Astrocyte (in vitro differentiated cells and primary cell): ENCODE data around the gene CSPG5.

Source experiments
- EZH2 ChIP-seq: IDR thresholded peaks from 2 replicates; pipeline ENCODE4 v1.6.1; 2012; ENCODE audit warnings: mild to moderate bottlenecking, low read length, inconsistent platforms; ENCODE audit not compliant: insufficient read depth
- TF ChIP-seq, protein P1 (sequence below): IDR thresholded peaks from 2 replicates; pipeline ENCODE4 v1.5.1; 2011; ENCODE audit warnings: low read depth, mild to moderate bottlenecking, inconsistent platforms, low read length, moderate library complexity; ENCODE audit not compliant: insufficient read depth

DNA sequence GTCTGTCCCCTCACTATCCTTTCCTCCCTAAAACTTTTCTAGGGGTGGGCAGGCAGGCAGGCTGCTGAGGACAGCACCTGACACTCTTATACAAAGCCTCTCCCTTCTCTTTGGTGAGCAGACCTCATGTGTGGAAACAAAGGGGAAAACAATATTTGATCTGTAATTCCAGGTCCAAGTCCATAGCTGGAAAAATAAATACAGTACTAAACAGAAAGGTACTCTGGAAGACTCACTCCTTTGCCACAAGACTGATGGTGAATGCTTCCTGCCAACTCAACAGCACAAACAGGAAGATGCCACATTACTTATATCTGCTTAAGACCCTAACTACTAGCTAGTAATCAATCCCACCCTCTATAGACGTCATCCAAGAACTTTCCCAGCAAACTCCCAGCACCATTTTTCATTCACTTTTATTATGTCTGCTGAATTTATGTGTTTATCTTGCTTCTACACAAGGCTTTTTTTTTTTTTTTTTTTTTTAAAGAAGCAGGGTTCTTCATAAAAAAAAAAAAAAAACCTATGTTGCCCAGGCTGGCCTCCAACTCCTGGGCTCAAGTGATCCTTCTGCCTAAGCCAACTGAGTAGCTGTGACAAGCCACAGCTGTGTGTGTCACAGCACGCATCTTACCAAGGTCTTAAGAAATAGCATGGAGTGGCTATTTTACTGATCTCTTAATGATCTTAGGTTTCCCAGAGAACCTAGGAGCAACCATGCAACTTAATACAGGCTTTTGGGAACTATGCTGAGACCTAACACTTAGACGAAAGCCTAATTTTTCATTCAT lies 44.2 kb upstream of the CSPG5 start:
- TF ChIP-seq, protein P1, sequence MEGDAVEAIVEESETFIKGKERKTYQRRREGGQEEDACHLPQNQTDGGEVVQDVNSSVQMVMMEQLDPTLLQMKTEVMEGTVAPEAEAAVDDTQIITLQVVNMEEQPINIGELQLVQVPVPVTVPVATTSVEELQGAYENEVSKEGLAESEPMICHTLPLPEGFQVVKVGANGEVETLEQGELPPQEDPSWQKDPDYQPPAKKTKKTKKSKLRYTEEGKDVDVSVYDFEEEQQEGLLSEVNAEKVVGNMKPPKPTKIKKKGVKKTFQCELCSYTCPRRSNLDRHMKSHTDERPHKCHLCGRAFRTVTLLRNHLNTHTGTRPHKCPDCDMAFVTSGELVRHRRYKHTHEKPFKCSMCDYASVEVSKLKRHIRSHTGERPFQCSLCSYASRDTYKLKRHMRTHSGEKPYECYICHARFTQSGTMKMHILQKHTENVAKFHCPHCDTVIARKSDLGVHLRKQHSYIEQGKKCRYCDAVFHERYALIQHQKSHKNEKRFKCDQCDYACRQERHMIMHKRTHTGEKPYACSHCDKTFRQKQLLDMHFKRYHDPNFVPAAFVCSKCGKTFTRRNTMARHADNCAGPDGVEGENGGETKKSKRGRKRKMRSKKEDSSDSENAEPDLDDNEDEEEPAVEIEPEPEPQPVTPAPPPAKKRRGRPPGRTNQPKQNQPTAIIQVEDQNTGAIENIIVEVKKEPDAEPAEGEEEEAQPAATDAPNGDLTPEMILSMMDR, result no peak
- TF ChIP-seq EZH2, result no peak
